Thyroid gland (tissue), 4 donors: Measurements from ENCODE around the gene KIT. TPM values are rescaled to one million over a fixed set of nuclear protein-coding genes. Genes with fewer than 3 reads are reported as not detected.

Experiments
- DNase-seq, 2 donors: peaks; one replicate each; pipeline ENCODE4 v3.0.0-alpha.2; 2019
- H3K27ac ChIP-seq, 3 donors: fragments of 200-600 bp; sonication (generic); 1 replicate in 2 of 3; 2 replicates in 1 of 3; pipeline ENCODE4 v1.5.1; 2016 to 2019; ENCODE audit warnings: mild to moderate bottlenecking in 1 of 3, moderate library complexity in 1 of 3
- H3K27me3 ChIP-seq: fragments of 200-600 bp; sonication (generic); one replicate; pipeline ENCODE4 v1.5.1; 2019
- H3K36me3 ChIP-seq, 2 donors: fragments of 200-600 bp; sonication (generic); one replicate each; pipeline ENCODE4 v1.5.1; 2016 to 2019
- H3K4me1 ChIP-seq, 2 donors: fragments of 200-600 bp; sonication (generic); one replicate each; pipeline ENCODE4 v1.5.1; 2017 to 2019
- H3K4me3 ChIP-seq, 3 donors: fragments of 200-600 bp; sonication (generic); replicated peaks in 1 of 3; 1 replicate in 2 of 3; 2 replicates in 1 of 3; pipeline ENCODE4 v1.5.1; 2016; ENCODE audit warnings: mild to moderate bottlenecking in 1 of 3
- H3K9me3 ChIP-seq: fragments of 200-600 bp; sonication (generic); one replicate; pipeline ENCODE4 v1.5.1; 2017
- CTCF ChIP-seq, 6 experiments: fragments of 200-600 bp in 3 of 6; fragments of 450-650 bp in 3 of 6; sonication (generic) in 3 of 6; IDR thresholded peaks; one replicate each; pipeline ENCODE4 v1.5.1; 2016 to 2019; ENCODE audit warnings: antibody characterized with exemption in 6 of 6, mild to moderate bottlenecking in 2 of 6, inconsistent platforms in 1 of 6, moderate library complexity in 1 of 6
- POLR2A ChIP-seq, 2 donors: fragments of 450-650 bp; IDR thresholded peaks; one replicate each; pipeline ENCODE4 v1.6.1; 2017; ENCODE audit warnings: antibody characterized with exemption in 2 of 2, mild to moderate bottlenecking in 2 of 2, moderate library complexity in 1 of 2
- WGBS, 2 donors: methylation state at CpG; one replicate each; pipeline ENCODE4 v1.1.5; 2017; 5-methylcytosine and 5-hydroxymethylcytosine counted together
- intact Hi-C: fragments of 100-400 bp; cut with DNase I; formaldehyde crosslinking; loops from one replicate; pipeline ENCODE4 v1.15.1; 2023
- total RNA-seq, 4 donors: library from RNA; depleted of rRNA; stranded (reverse); fragments of >200 nt; gene quantifications; one replicate each; pipeline ENCODE4 v1.2.3, GENCODE V29; 2016

The KIT gene
- total RNA-seq, 4 donors from 2014 or later, result 44.1 to 67.4 (median 60.9) TPM

- Histone ChIP-seq H3K27me3 (no peaks in the 10 kb centered on the region), H3K27ac (no peak overlapping the region), H3K4me3 (no peak overlapping the region), H3K4me1 (peaks cover 0 to 4% of the 10 kb centered on the region in 2 donors), H3K36me3 (no peaks in the 10 kb centered on the region), H3K9me3 (no peaks in the 10 kb centered on the region)
- DNase-seq, result no peak
- TF ChIP-seq POLR2A (IDR thresholded peaks at IDR 0.05) (no peak), CTCF (IDR thresholded peaks at IDR 0.05) (no peak)
- intact Hi-C loops, result no loop called here
- 95 to 97% methylated on average over 2 of the region's 2 CpGs for WGBS, 2 donors
These were observed 96.6 kb downstream of the KIT start for GRCh38 chr4:54754394-54754793.

DNA sequence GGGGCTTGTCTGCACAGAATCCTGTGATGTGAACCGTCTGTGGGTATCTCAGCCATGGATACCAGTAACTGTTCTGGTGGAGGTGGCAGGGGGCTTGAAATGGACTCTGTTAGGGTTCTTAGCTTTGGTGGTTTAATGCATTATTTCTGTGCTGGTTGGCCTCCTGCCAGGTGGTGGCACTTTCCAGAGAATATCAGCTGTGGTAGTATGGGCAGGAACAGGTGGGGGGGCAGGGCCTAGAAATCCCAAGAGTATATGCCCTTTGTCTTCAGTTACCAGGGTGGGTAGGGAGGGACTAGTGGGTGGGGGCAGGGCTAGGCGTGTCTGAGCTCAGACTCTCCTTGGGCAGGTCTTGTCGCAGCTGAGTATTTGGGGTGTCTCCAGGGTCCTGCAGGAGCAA, 106.7 kb downstream of the KIT start:
- no peaks in the 10 kb centered on the region for H3K9me3 ChIP-seq
- no peak for DNase-seq
- intact Hi-C loops, result no loop called here
- no peak overlapping the region for H3K27ac ChIP-seq
- WGBS, 2 donors, result 96 to 97% methylated on average over 3 of the region's 3 CpGs
- no peaks in the 10 kb centered on the region for H3K27me3 ChIP-seq
- peaks cover under 1 to 3% of the 10 kb centered on the region in 2 donors for H3K4me1 ChIP-seq
- H3K36me3 ChIP-seq, result no peaks in the 10 kb centered on the region
- no peak overlapping the region for H3K4me3 ChIP-seq
- TF ChIP-seq CTCF (IDR thresholded peaks at IDR 0.05) (no peak), POLR2A (IDR thresholded peaks at IDR 0.05) (no peak)

GRCh38 chr4:54767376-54767775, 109.6 kb downstream of the KIT start:
- TF ChIP-seq CTCF (IDR thresholded peaks at IDR 0.05) (no peak), POLR2A (IDR thresholded peaks at IDR 0.05) (no peak)
- H3K4me1 ChIP-seq, result peaks cover 3 to 5% of the 10 kb centered on the region in 2 donors
- no peaks in the 10 kb centered on the region for H3K9me3 ChIP-seq
- intact Hi-C loops, result no loop called here
- DNase-seq, result no peak
- no peak overlapping the region for H3K4me3 ChIP-seq
- H3K27ac ChIP-seq, result no peak overlapping the region
- no peaks in the 10 kb centered on the region for H3K27me3 ChIP-seq
- no peaks in the 10 kb centered on the region for H3K36me3 ChIP-seq

DNA sequence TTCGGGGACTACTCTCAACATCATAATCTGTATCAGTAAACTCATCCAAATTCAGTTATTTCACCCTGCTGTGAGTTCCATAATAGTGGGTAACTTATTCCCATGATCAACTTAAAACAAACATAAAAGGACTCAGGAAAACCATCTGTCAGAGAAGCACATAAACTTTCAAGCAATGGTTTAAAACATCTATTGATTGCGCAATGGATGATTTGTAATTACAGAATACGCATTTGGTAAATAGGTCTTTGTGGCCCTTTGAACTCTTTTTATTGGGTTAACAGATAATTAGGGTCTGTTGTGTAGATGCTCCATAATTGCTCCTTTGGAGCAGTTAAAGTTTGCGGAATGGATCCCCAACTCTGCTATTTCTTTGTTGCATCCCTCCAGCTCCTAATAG, 115.3 kb downstream of the KIT start:
- no peak overlapping the region for H3K4me3 ChIP-seq
- H3K36me3 ChIP-seq, result no peaks in the 10 kb centered on the region
- TF ChIP-seq CTCF (IDR thresholded peaks at IDR 0.05) (no peak), POLR2A (IDR thresholded peaks at IDR 0.05) (no peak)
- DNase-seq, result no peak
- H3K27ac ChIP-seq, result no peak overlapping the region
- intact Hi-C loops, result no loop called here
- no peaks in the 10 kb centered on the region for H3K27me3 ChIP-seq
- 95 to 100% methylated on average over 4 of the region's 4 CpGs for WGBS, 2 donors
- peaks cover 4 to 10% of the 10 kb centered on the region in 2 donors for H3K4me1 ChIP-seq
- H3K9me3 ChIP-seq, result no peaks in the 10 kb centered on the region

DNA sequence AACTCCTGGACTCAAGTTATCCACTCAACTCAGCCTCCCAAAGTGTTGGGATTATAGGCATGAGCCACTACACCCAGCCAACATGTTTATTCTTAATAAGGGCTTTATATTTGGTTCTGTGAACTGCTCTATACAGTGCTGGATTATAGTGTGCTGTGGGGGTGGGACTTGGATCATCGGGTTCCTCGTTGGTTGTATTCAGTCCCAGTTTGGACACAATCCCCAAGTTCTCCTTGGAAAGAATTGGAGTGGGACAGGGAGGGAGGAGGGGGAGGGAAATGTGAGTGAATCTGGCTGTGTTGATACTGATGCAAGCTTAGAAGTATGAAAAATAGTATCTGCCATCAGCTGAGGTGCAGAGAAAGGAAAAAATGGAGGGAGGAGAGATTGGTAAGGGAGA, 121.3 kb downstream of the KIT start:
- intact Hi-C loops, result no loop called here
- 75 to 84% methylated on average over 2 of the region's 2 CpGs for WGBS, 2 donors
- no peaks in the 10 kb centered on the region for H3K27me3 ChIP-seq
- peaks cover 4 to 19% of the 10 kb centered on the region in 2 donors for H3K4me1 ChIP-seq
- H3K4me3 ChIP-seq, result no peak overlapping the region
- TF ChIP-seq CTCF (IDR thresholded peaks at IDR 0.05) (no peak), POLR2A (IDR thresholded peaks at IDR 0.05) (no peak)
- H3K9me3 ChIP-seq, result no peaks in the 10 kb centered on the region
- no peak overlapping the region for H3K27ac ChIP-seq
- no peaks in the 10 kb centered on the region for H3K36me3 ChIP-seq
- DNase-seq, result no peak
